Astrocyte (in vitro differentiated cells and primary cell): ENCODE data around the gene A3GALT2. TPM values are rescaled to one million over a fixed set of nuclear protein-coding genes. Genes with fewer than 3 reads are reported as not detected.
A peak's percentile ranks its signal among the peaks of the same experiment; 100 is the strongest.

Experiments used
- DNase-seq: peaks from one replicate; pipeline ENCODE4 v3.0.0-alpha.2; 2010; ENCODE audit warnings: low read depth
- FAIRE-seq: peaks from 2 replicates; lab custom pipeline; 2011; peaks lifted over from hg19 to GRCh38; lab: Jason Lieb, UNC
- H2AFZ ChIP-seq: 2 replicates; pipeline ENCODE4 v1.6.0; 2012; ENCODE audit warnings: low read depth, low read length, inconsistent platforms
- H3K27ac ChIP-seq: 2 replicates; pipeline ENCODE4 v1.5.1; 2011; ENCODE audit warnings: low read depth, low read length, inconsistent platforms
- H3K27me3 ChIP-seq: 2 replicates; pipeline ENCODE4 v1.6.0; 2011; ENCODE audit warnings: low read length, inconsistent platforms; ENCODE audit not compliant: insufficient read depth
- H3K36me3 ChIP-seq: 2 replicates; pipeline ENCODE4 v1.5.1; 2011; ENCODE audit warnings: low read length, inconsistent platforms; ENCODE audit not compliant: insufficient read depth
- H3K4me1 ChIP-seq: 2 replicates; pipeline ENCODE4 v1.5.1; 2011; ENCODE audit warnings: low read length, inconsistent platforms; ENCODE audit not compliant: insufficient read depth
- H3K4me2 ChIP-seq: 2 replicates; pipeline ENCODE4 v1.6.0; 2012; ENCODE audit warnings: low read length, inconsistent platforms
- H3K4me3 ChIP-seq: 2 replicates; pipeline ENCODE4 v1.5.1; 2011; ENCODE audit warnings: low read depth, mild to moderate bottlenecking, low read length, inconsistent platforms; ENCODE audit not compliant: insufficient read depth
- H3K79me2 ChIP-seq: 2 replicates; pipeline ENCODE4 v1.6.0; 2012; ENCODE audit warnings: mild to moderate bottlenecking, low read length, inconsistent platforms; ENCODE audit not compliant: insufficient read depth
- H3K9ac ChIP-seq: 2 replicates; pipeline ENCODE4 v1.6.0; 2012; ENCODE audit warnings: mild to moderate bottlenecking, low read length, inconsistent platforms
- H3K9me3 ChIP-seq: 2 replicates; pipeline ENCODE4 v1.5.1; 2012; ENCODE audit warnings: low read depth, mild to moderate bottlenecking, low read length, inconsistent platforms; ENCODE audit not compliant: insufficient read depth
- H4K20me1 ChIP-seq: 2 replicates; pipeline ENCODE4 v1.6.0; 2012; ENCODE audit warnings: low read length, inconsistent platforms; ENCODE audit not compliant: insufficient read depth
- H3K27ac Mint-ChIP-seq: one replicate; pipeline ENCODE4 v1.8.0; 2021; ENCODE audit warnings: mild to moderate bottlenecking, mixed read lengths; ENCODE audit not compliant: unreplicated experiment
- H3K27me3 Mint-ChIP-seq: one replicate; pipeline ENCODE4 v1.8.0; 2021; ENCODE audit warnings: low read depth, mixed read lengths; ENCODE audit not compliant: unreplicated experiment
- H3K36me3 Mint-ChIP-seq: one replicate; pipeline ENCODE4 v1.8.0; 2021; ENCODE audit warnings: low read depth, mixed read lengths; ENCODE audit not compliant: unreplicated experiment
- H3K4me1 Mint-ChIP-seq: one replicate; pipeline ENCODE4 v1.8.0; 2021; ENCODE audit warnings: low read depth, mixed read lengths; ENCODE audit not compliant: unreplicated experiment
- H3K4me3 Mint-ChIP-seq: one replicate; pipeline ENCODE4 v1.8.0; 2021; ENCODE audit warnings: mild to moderate bottlenecking, moderate library complexity, mixed read lengths; ENCODE audit not compliant: unreplicated experiment
- H3K9me3 Mint-ChIP-seq: one replicate; pipeline ENCODE4 v1.8.0; 2021; ENCODE audit warnings: mild to moderate bottlenecking, mixed read lengths; ENCODE audit not compliant: unreplicated experiment
- EZH2 ChIP-seq: IDR thresholded peaks from 2 replicates; pipeline ENCODE4 v1.6.1; 2012; ENCODE audit warnings: mild to moderate bottlenecking, low read length, inconsistent platforms; ENCODE audit not compliant: insufficient read depth
- total RNA-seq: library from RNA; stranded (reverse); gene quantifications from 2 replicates; pipeline ENCODE4 v1.2.1, GENCODE V29; 2021
- TF ChIP-seq, protein P1 (sequence below): IDR thresholded peaks from 2 replicates; pipeline ENCODE4 v1.5.1; 2011; ENCODE audit warnings: low read depth, mild to moderate bottlenecking, inconsistent platforms, low read length, moderate library complexity; ENCODE audit not compliant: insufficient read depth

The A3GALT2 gene
- total RNA-seq, 1 donor from 2014 or later: not detected

DNA sequence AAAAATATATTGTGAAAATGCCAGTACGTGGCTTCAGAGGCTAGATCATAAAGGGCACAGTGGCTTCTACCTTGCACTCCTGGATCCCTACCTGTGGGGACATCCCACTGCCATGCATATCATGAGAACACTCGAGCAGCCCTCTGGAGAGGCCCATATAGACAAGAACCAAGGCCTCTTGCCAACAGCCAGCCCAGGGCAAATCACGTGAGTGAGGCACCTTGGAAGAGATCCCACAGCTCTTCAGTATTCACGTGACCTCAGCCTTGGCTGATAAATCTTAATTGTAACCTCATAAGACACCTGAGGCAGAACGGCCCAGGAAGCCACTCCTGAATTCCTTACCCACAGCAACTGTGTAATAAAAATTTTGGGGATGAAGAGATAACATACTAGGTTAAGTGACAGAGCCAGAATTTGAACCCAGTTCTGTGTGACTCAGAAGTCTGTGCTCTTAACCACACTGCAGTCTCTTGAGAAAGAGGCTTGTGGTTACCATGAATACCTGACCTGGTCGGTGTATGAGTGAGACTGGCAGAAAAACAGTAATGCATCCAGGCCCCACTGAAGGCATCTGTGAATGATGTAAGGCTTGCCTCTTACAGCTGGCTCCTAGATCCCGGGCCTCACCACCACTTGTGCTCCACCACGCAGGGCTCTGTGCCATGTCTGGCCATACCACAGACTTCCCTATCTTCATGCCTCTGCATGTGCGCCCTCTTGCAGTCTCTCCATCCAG is 6.9 kb upstream of the A3GALT2 start:
- H3K36me3 ChIP-seq: peaks cover 91% of the 10 kb centered on the region
- H3K27me3 ChIP-seq: no peaks in the 10 kb centered on the region
- Mint-ChIP-seq H3K4me1 (peaks cover 52% of the 10 kb centered on the region), H3K27me3 (no peaks in the 10 kb centered on the region), H3K9me3 (no peaks in the 10 kb centered on the region), H3K27ac (peak overlapping the region; percentile 15), H3K36me3 (peaks cover 48% of the 10 kb centered on the region), H3K4me3 (peak overlapping the region; percentile 50)
- H3K4me1 ChIP-seq: peaks cover 26% of the 10 kb centered on the region
- H3K27ac ChIP-seq: peak overlapping the region; percentile 65
- H3K4me2 ChIP-seq: no peak overlapping the region
- H4K20me1 ChIP-seq: peaks cover 100% of the 10 kb centered on the region
- peaks cover 55% of the 10 kb centered on the region for H3K79me2 ChIP-seq
- no peak for TF ChIP-seq EZH2
- TF ChIP-seq, protein P1, sequence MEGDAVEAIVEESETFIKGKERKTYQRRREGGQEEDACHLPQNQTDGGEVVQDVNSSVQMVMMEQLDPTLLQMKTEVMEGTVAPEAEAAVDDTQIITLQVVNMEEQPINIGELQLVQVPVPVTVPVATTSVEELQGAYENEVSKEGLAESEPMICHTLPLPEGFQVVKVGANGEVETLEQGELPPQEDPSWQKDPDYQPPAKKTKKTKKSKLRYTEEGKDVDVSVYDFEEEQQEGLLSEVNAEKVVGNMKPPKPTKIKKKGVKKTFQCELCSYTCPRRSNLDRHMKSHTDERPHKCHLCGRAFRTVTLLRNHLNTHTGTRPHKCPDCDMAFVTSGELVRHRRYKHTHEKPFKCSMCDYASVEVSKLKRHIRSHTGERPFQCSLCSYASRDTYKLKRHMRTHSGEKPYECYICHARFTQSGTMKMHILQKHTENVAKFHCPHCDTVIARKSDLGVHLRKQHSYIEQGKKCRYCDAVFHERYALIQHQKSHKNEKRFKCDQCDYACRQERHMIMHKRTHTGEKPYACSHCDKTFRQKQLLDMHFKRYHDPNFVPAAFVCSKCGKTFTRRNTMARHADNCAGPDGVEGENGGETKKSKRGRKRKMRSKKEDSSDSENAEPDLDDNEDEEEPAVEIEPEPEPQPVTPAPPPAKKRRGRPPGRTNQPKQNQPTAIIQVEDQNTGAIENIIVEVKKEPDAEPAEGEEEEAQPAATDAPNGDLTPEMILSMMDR: no peak
- no peaks in the 10 kb centered on the region for H3K9me3 ChIP-seq
- H3K9ac ChIP-seq: no peak overlapping the region
- FAIRE-seq (peak; percentile 78), DNase-seq (peak; percentile 100)
- H2AFZ ChIP-seq: no peak overlapping the region
- no peak overlapping the region for H3K4me3 ChIP-seq

DNA sequence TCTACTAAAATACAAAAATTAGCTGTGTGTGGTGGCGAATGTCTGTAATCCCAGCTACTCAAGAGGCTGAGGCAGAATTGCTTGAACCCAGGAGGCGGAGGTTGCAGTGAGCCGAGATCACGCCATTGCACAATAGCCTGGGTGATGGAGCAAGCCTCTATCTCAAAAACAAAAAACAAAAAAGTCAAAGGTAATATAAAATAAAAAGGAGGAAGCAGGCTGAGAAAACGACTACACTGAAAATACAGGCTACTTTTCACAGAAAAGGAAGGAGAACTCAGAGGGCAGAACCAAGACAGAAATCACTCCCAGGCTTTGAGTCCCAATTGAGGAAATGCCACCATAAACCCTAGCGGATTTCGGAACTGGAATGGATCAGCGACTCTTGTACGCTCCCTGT is 5.9 kb upstream of the A3GALT2 start:
- Histone ChIP-seq H3K4me2 (no peak overlapping the region), H3K27me3 (no peaks in the 10 kb centered on the region), H3K4me3 (no peak overlapping the region), H3K9me3 (no peaks in the 10 kb centered on the region), H3K79me2 (peaks cover 45% of the 10 kb centered on the region), H3K27ac (no peak overlapping the region), H3K9ac (no peak overlapping the region), H2AFZ (no peak overlapping the region), H3K4me1 (peaks cover 16% of the 10 kb centered on the region), H3K36me3 (peaks cover 83% of the 10 kb centered on the region), H4K20me1 (peaks cover 100% of the 10 kb centered on the region)
- DNase-seq (no peak), FAIRE-seq (no peak)
- peaks cover 43% of the 10 kb centered on the region for H3K36me3 Mint-ChIP-seq
- no peak for TF ChIP-seq EZH2
- TF ChIP-seq, protein P1: no peak
- no peaks in the 10 kb centered on the region for H3K9me3 Mint-ChIP-seq
- no peaks in the 10 kb centered on the region for H3K27me3 Mint-ChIP-seq
- H3K4me3 Mint-ChIP-seq: no peak overlapping the region
- H3K27ac Mint-ChIP-seq: peak overlapping the region; percentile 15
- peaks cover 44% of the 10 kb centered on the region for H3K4me1 Mint-ChIP-seq
